OCI-LY3 (cell line): ENCODE data around the gene ZSWIM5.

Experiments used
- EZH2phosphoT487 ChIP-seq: fragments of 200-600 bp; shearing (Covaris generic); IDR thresholded peaks from 2 replicates; pipeline ENCODE4 v1.6.1; 2018; ENCODE audit warnings: antibody characterized with exemption, mixed run types, low read depth
- TF ChIP-seq, protein P1 (sequence below): fragments of 200-600, 300-600 bp; sonication (generic); IDR thresholded peaks from 2 replicates; pipeline ENCODE4 v1.5.1; 2014; ENCODE audit warnings: antibody characterized with exemption, low read length, low read depth

DNA sequence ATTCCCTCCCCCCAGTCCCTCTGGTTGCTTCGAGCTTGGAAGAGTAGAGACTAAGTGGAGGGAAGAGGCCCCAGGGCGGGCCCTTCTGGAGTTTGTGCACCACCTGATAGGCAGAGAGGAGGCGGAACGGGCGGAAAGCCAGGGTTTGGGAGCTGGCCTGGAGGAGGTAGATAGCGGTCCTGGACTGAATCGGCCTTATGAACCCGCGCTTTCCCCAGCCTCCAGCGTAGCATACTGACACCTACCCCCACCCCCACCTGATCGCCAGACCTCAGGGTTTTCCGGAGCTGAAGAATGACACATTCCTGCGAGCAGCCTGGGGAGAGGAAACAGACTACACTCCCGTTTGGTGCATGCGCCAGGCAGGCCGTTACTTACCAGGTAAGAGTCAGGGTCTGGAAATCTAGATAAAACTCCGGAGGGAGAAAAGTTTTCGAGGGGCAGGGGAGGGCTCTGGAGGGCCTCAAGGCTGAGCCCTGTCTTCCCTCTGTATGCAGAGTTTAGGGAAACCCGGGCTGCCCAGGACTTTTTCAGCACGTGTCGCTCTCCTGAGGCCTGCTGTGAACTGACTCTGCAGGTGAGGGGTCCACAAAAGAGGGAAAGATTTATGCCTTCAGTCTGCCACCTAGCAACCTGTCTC, 193.6 kb downstream of the ZSWIM5 start:
- TF ChIP-seq, protein P1, sequence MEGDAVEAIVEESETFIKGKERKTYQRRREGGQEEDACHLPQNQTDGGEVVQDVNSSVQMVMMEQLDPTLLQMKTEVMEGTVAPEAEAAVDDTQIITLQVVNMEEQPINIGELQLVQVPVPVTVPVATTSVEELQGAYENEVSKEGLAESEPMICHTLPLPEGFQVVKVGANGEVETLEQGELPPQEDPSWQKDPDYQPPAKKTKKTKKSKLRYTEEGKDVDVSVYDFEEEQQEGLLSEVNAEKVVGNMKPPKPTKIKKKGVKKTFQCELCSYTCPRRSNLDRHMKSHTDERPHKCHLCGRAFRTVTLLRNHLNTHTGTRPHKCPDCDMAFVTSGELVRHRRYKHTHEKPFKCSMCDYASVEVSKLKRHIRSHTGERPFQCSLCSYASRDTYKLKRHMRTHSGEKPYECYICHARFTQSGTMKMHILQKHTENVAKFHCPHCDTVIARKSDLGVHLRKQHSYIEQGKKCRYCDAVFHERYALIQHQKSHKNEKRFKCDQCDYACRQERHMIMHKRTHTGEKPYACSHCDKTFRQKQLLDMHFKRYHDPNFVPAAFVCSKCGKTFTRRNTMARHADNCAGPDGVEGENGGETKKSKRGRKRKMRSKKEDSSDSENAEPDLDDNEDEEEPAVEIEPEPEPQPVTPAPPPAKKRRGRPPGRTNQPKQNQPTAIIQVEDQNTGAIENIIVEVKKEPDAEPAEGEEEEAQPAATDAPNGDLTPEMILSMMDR, result no peak
- TF ChIP-seq EZH2phosphoT487, result no peak
